Chondrocyte (in vitro differentiated cells): ENCODE results near the gene TAF11L7. TPM values are rescaled to one million over a fixed set of nuclear protein-coding genes. Genes with fewer than 3 reads are reported as not detected.
"Not testable (repeated sequence)": the region's sequence is repeated elsewhere in the genome, so short reads cannot be mapped to it uniquely, and the experiment has no call there.

ENCODE experiments used
- DNase-seq: peaks from one replicate; pipeline ENCODE4 v3.0.0; 2021; ENCODE audit warnings: mixed read lengths, low spot score
- H3K27ac Mint-ChIP-seq: one replicate; pipeline ENCODE4 v1.8.0; 2021; ENCODE audit warnings: mild to moderate bottlenecking, moderate library complexity, mixed read lengths; ENCODE audit not compliant: unreplicated experiment
- H3K27me3 Mint-ChIP-seq: 2 replicates; pipeline ENCODE4 v1.8.0; 2021; ENCODE audit warnings: low read depth, mixed read lengths
- H3K36me3 Mint-ChIP-seq: 2 replicates; pipeline ENCODE4 v1.8.0; 2021; ENCODE audit warnings: low read depth, mixed read lengths
- H3K4me1 Mint-ChIP-seq: 2 replicates; pipeline ENCODE4 v1.8.0; 2021; ENCODE audit warnings: low read depth, mild to moderate bottlenecking, mixed read lengths
- H3K4me3 Mint-ChIP-seq: one replicate; pipeline ENCODE4 v1.8.0; 2021; ENCODE audit warnings: mild to moderate bottlenecking, moderate library complexity, mixed read lengths; ENCODE audit not compliant: unreplicated experiment
- H3K9me3 Mint-ChIP-seq: 2 replicates; pipeline ENCODE4 v1.8.0; 2021; ENCODE audit warnings: low read depth, mixed read lengths
- CTCF ChIP-seq: fragments of 200-600 bp; sonication (generic); IDR thresholded peaks from 2 replicates; pipeline ENCODE4 v1.5.0; 2021; ENCODE audit warnings: antibody characterized with exemption, mild to moderate bottlenecking, moderate library complexity
- long read RNA-seq: library from polyadenylated mRNA; stranded (forward); transcript quantifications from one replicate; pipeline ENCODE4 v2.0.0, GENCODE V29; 2021
- total RNA-seq: library from RNA; stranded (reverse); gene quantifications from 3 replicates; pipeline ENCODE4 v1.2.1, GENCODE V29; 2021

Gene TAF11L7
- not detected in 3 replicates for total RNA-seq
- long read RNA-seq, result 0 reads

DNA sequence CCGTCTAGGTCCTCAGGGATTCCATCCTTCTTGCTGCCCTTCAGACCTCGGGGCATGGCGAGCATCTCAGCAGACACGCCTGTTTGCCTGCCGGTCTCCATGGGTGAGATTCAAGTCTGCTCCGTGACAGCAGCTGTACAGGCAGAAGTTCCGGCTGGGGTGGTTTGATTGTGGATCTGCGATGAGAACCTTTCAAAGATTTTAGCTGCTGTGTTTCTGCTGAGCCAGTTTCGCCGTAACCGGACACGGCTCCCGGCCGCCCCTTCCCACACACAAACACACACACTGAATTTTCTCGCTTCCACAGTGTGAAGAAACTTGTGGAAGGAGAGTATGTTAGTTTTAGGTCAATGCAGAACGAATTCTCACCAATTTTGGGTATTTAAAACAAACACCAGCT lies at the start of gene TAF11L7:
Gene TAF11L7 (minus strand): TSS at position 101 of the 400 bp plus-strand sequence.
- not testable (repeated sequence) for H3K4me1 Mint-ChIP-seq, H3K27me3 Mint-ChIP-seq, DNase-seq, H3K9me3 Mint-ChIP-seq, H3K27ac Mint-ChIP-seq, H3K36me3 Mint-ChIP-seq, H3K4me3 Mint-ChIP-seq

- no peak within 1 kb of the TSS for H3K27ac Mint-ChIP-seq
- no peaks in the 10 kb centered on the region for H3K4me1 Mint-ChIP-seq
- H3K27me3 Mint-ChIP-seq, result no peaks in the 10 kb centered on the region
- no peak for TF ChIP-seq CTCF
- no peaks in the 10 kb centered on the region for H3K36me3 Mint-ChIP-seq
- no peak for DNase-seq
- no peaks in the 10 kb centered on the region for H3K9me3 Mint-ChIP-seq
- no peak within 1 kb of the TSS for H3K4me3 Mint-ChIP-seq
Observed at GRCh38 chr5:17634160-17634559, 48.6 kb upstream of the TAF11L7 start, which contains the start of gene TAF11L14. Gene TAF11L14, plus strand, starts transcription at chr5:17634460.

GRCh38 chr5:17631788-17632187 lies 46.2 kb upstream of the TAF11L7 start, which contains the start of gene TAF11L13:
Gene TAF11L13, plus strand, starts transcription at chr5:17632088.
- H3K4me3 Mint-ChIP-seq, H3K9me3 Mint-ChIP-seq, DNase-seq, H3K27ac Mint-ChIP-seq, H3K27me3 Mint-ChIP-seq, H3K4me1 Mint-ChIP-seq, H3K36me3 Mint-ChIP-seq: not testable (repeated sequence)

DNA sequence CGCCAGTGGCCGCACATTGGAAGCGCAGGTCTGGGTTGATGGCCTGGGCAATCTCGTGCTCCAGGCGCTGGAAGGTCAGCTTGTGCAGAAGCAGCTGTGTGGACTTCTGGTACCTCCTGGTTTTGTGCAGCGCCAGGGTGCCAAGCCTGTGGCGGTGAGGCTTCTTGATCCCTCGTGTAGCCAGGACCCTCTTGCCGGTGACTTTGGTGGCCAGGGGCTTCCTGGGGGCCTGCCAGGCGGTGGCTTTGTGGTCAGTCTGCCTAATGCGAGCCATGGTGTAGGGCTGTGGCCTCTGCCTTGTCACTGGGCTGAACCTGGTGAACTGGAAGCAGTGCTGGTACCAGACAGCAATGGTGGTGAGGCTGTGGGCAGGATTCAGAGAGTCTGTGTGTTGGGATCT lies 40.1 kb upstream of the TAF11L7 start:
- no peak for TF ChIP-seq CTCF
- no peaks in the 10 kb centered on the region for H3K9me3 Mint-ChIP-seq
- no peaks in the 10 kb centered on the region for H3K36me3 Mint-ChIP-seq
- no peak overlapping the region for H3K4me3 Mint-ChIP-seq
- no peaks in the 10 kb centered on the region for H3K4me1 Mint-ChIP-seq
- H3K27ac Mint-ChIP-seq, result no peak overlapping the region
- no peak for DNase-seq
- H3K27me3 Mint-ChIP-seq, result peaks cover 2% of the 10 kb centered on the region

- H3K4me1 Mint-ChIP-seq, result no peaks in the 10 kb centered on the region
- no peak for DNase-seq
- H3K4me3 Mint-ChIP-seq, result no peak overlapping the region
- TF ChIP-seq CTCF, result peak; percentile 51
- peaks cover 2% of the 10 kb centered on the region for H3K27me3 Mint-ChIP-seq
- H3K36me3 Mint-ChIP-seq, result no peaks in the 10 kb centered on the region
- H3K27ac Mint-ChIP-seq, result no peak overlapping the region
- no peaks in the 10 kb centered on the region for H3K9me3 Mint-ChIP-seq
Observed at GRCh38 chr5:17620627-17621026, 35.1 kb upstream of the TAF11L7 start.

- DNase-seq, result no peak
- Mint-ChIP-seq H3K36me3 (no peaks in the 10 kb centered on the region), H3K27ac (no peak overlapping the region), H3K4me1 (no peaks in the 10 kb centered on the region), H3K9me3 (no peaks in the 10 kb centered on the region), H3K27me3 (peaks cover 2% of the 10 kb centered on the region), H3K4me3 (no peak overlapping the region)
- no peak for TF ChIP-seq CTCF
Observed at GRCh38 chr5:17619354-17619753, 33.8 kb upstream of the TAF11L7 start.
